ENCODE measurements around the gene R3HCC1L. TPM values are rescaled to one million over a fixed set of nuclear protein-coding genes. Genes with fewer than 3 reads are reported as not detected.

Gene R3HCC1L
- total RNA-seq, 4 donors from 2014 or later = 17.7 to 27.3 (median 25.3) TPM

- intact Hi-C loops (cut with DNase I; ENCODE audit: low total_unique reads) (no loop called here), in situ Hi-C loops (cut with MboI; ENCODE audit: low pct_ligation_motif_present in 1 of 4, low pct_unique_long_range_greater_than_20kb in 1 of 4, low sequenced_read_pairs in 3 of 4) (no loop called here)
- H3K4me3 ChIP-seq = no peak overlapping the region
- H3K4me1 ChIP-seq = no peaks in the 10 kb centered on the region
- H3K9me3 ChIP-seq = no peaks in the 10 kb centered on the region
- WGBS, 2 donors (ENCODE audit: low coverage in 1 of 2) = 50 to 87% methylated on average over 1 to 3 of the region's 3 CpGs
- no peaks in the 10 kb centered on the region for H3K36me3 ChIP-seq
- H3K27ac ChIP-seq = no peak overlapping the region
- H3K27me3 ChIP-seq = no peaks in the 10 kb centered on the region
- TF ChIP-seq CTCF (IDR thresholded peaks at IDR 0.05) (no peak), EP300 (IDR thresholded peaks at IDR 0.05; ENCODE audit: low read depth) (no peak), POLR2A (IDR thresholded peaks at IDR 0.05) (no peak), POLR2AphosphoS5 (IDR thresholded peaks at IDR 0.05) (no peak)
- no peak for DNase-seq
Observed at GRCh38 chr10:98276311-98276710, 141.9 kb downstream of the R3HCC1L start.

- no peak overlapping the region for H3K27ac ChIP-seq
- no peak overlapping the region for H3K4me3 ChIP-seq
- no peaks in the 10 kb centered on the region for H3K9me3 ChIP-seq
- in situ Hi-C loops (cut with MboI; ENCODE audit: low pct_ligation_motif_present in 1 of 4, low pct_unique_long_range_greater_than_20kb in 1 of 4, low sequenced_read_pairs in 3 of 4) = no loop called here
- no peaks in the 10 kb centered on the region for H3K27me3 ChIP-seq
- intact Hi-C loops (cut with DNase I; ENCODE audit: low total_unique reads) = no loop called here
- 54% methylated on average over 2 of the region's 2 CpGs; no CpG with 5 or more reads in 1 of the 2 donors for WGBS, 2 donors (ENCODE audit: low coverage in 1 of 2)
- TF ChIP-seq EP300 (IDR thresholded peaks at IDR 0.05; ENCODE audit: low read depth) (no peak), POLR2AphosphoS5 (IDR thresholded peaks at IDR 0.05) (no peak), CTCF (IDR thresholded peaks at IDR 0.05) (no peak), POLR2A (IDR thresholded peaks at IDR 0.05) (no peak)
- no peaks in the 10 kb centered on the region for H3K36me3 ChIP-seq
- no peaks in the 10 kb centered on the region for H3K4me1 ChIP-seq
- DNase-seq = no peak
Observed at GRCh38 chr10:98285416-98285815, 151.0 kb downstream of the R3HCC1L start.

- WGBS, 2 donors (ENCODE audit: low coverage in 1 of 2) = 91 to 97% methylated on average over 8 to 12 of the region's 12 CpGs
- no peaks in the 10 kb centered on the region for H3K4me1 ChIP-seq
- no peaks in the 10 kb centered on the region for H3K27me3 ChIP-seq
- H3K4me3 ChIP-seq = no peak overlapping the region
- TF ChIP-seq POLR2AphosphoS5 (IDR thresholded peaks at IDR 0.05) (no peak), EP300 (IDR thresholded peaks at IDR 0.05; ENCODE audit: low read depth) (no peak), POLR2A (IDR thresholded peaks at IDR 0.05) (no peak), CTCF (IDR thresholded peaks at IDR 0.05) (no peak)
- no peaks in the 10 kb centered on the region for H3K9me3 ChIP-seq
- DNase-seq = no peak
- H3K36me3 ChIP-seq = no peaks in the 10 kb centered on the region
- in situ Hi-C loops (cut with MboI; ENCODE audit: low pct_ligation_motif_present in 1 of 4, low pct_unique_long_range_greater_than_20kb in 1 of 4, low sequenced_read_pairs in 3 of 4) = no loop called here
- no peak overlapping the region for H3K27ac ChIP-seq
- intact Hi-C loops (cut with DNase I; ENCODE audit: low total_unique reads) = no loop called here
Observed at GRCh38 chr10:98286419-98286818, 152.0 kb downstream of the R3HCC1L start.

GRCh38 chr10:98287321-98287720 is 152.9 kb downstream of the R3HCC1L start:
- no peaks in the 10 kb centered on the region for H3K9me3 ChIP-seq
- H3K4me3 ChIP-seq = no peak overlapping the region
- WGBS, 2 donors (ENCODE audit: low coverage in 1 of 2) = 84% methylated on average over 5 of the region's 5 CpGs; no CpG with 5 or more reads in 1 of the 2 donors
- no peaks in the 10 kb centered on the region for H3K4me1 ChIP-seq
- no peaks in the 10 kb centered on the region for H3K36me3 ChIP-seq
- DNase-seq = no peak
- in situ Hi-C loops (cut with MboI; ENCODE audit: low pct_ligation_motif_present in 1 of 4, low pct_unique_long_range_greater_than_20kb in 1 of 4, low sequenced_read_pairs in 3 of 4) = no loop called here
- intact Hi-C loops (cut with DNase I; ENCODE audit: low total_unique reads) = no loop called here
- H3K27me3 ChIP-seq = no peaks in the 10 kb centered on the region
- no peak overlapping the region for H3K27ac ChIP-seq
- TF ChIP-seq POLR2AphosphoS5 (IDR thresholded peaks at IDR 0.05) (no peak), EP300 (IDR thresholded peaks at IDR 0.05; ENCODE audit: low read depth) (no peak), CTCF (IDR thresholded peaks at IDR 0.05) (no peak), POLR2A (IDR thresholded peaks at IDR 0.05) (no peak)
